ENCODE measurements around the gene MRPS34.

MRPS34 gene

DNA sequence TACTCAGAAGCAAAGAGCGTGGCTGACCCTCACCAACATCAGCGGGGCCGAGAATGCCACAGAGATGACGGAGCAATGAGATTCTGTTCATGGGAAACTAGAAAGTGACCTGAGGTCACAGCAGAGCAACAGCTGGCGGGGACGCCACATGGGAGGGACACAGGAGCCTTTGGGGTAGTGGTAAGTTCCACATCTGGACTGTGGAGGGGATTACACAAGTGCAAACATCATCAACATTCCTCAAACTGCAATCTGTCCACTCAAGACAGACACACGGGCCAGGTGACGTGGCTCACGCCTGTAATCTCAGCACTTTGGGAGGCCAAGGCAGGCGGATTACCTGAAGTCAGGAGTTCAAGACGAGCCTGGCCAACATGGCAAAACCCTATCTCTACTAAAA is 42.5 kb upstream of the MRPS34 start:
- no peak for DNase-seq
- TF ChIP-seq, protein P1, sequence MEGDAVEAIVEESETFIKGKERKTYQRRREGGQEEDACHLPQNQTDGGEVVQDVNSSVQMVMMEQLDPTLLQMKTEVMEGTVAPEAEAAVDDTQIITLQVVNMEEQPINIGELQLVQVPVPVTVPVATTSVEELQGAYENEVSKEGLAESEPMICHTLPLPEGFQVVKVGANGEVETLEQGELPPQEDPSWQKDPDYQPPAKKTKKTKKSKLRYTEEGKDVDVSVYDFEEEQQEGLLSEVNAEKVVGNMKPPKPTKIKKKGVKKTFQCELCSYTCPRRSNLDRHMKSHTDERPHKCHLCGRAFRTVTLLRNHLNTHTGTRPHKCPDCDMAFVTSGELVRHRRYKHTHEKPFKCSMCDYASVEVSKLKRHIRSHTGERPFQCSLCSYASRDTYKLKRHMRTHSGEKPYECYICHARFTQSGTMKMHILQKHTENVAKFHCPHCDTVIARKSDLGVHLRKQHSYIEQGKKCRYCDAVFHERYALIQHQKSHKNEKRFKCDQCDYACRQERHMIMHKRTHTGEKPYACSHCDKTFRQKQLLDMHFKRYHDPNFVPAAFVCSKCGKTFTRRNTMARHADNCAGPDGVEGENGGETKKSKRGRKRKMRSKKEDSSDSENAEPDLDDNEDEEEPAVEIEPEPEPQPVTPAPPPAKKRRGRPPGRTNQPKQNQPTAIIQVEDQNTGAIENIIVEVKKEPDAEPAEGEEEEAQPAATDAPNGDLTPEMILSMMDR (IDR thresholded peaks at IDR 0.05), result no peak
- peaks cover 44 to 79% (median 68%) of the 10 kb centered on the region in 3 donors for H3K36me3 ChIP-seq
- no peak overlapping the region for H3K27ac ChIP-seq
- no peaks in the 10 kb centered on the region for H3K4me1 ChIP-seq
- no peaks in the 10 kb centered on the region for H3K27me3 ChIP-seq
- H3K9me3 ChIP-seq, result no peaks in the 10 kb centered on the region
- intact Hi-C loops (cut with DNase I; ENCODE audit: low total_unique reads), result no loop called here
- H3K4me3 ChIP-seq, result no peak overlapping the region

DNA sequence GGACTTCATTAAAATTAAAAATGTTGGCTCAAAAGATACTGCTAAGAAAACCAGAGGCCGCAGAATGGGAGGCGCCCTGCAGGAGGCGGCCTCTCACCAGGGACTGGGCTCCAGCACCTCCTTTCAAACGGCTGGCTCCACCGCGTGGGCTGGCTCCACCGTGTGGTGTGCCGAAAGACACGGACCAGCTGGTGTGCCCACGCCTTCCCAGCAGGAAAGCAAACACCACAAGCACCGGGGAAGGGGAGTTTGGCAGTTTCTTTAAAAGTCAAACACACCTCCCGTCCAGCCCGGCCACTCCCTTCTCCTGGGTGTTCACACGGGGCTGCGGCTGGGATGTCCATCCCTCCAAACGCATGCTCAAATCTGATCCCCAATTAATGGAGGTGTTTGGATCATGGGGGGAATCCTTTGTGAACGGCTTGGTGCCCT is 39.8 kb upstream of the MRPS34 start:
- no peak for DNase-seq
- intact Hi-C loops (cut with DNase I; ENCODE audit: low total_unique reads), result no loop called here
- peaks cover 47 to 77% (median 69%) of the 10 kb centered on the region in 3 donors for H3K36me3 ChIP-seq

DNA sequence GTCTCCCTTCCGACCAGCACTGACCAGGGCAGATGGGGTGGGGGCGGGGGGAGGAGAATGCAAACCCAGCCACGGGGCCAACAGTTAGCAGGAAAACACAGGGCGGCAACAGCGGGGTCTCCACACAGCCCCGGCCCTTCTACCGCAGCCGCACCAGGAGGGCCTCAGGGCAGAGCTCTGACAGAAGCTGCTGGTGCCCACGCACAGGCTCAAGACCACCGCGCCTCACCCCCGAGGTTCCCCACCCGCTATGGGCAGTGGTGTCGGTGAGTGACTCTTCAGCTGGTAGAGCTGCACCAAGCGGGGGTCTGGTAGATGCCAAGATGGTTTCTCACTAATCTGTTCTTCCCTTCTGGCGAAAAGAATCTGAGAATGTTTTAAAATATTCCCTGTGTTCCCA is 37.6 kb upstream of the MRPS34 start:
- no peak for DNase-seq
- Histone ChIP-seq H3K4me3 (no peak overlapping the region), H3K4me1 (no peaks in the 10 kb centered on the region), H3K9me3 (no peaks in the 10 kb centered on the region), H3K27me3 (no peaks in the 10 kb centered on the region), H3K27ac (no peak overlapping the region), H3K36me3 (peaks cover 35 to 76% (median 67%) of the 10 kb centered on the region in 3 donors)
- TF ChIP-seq, protein P1 (IDR thresholded peaks at IDR 0.05), result no peak
- intact Hi-C loops (cut with DNase I; ENCODE audit: low total_unique reads), result no loop called here

More for the DNA sequence above, 39.8 kb upstream of the MRPS34 start:
- TF ChIP-seq, protein P1 (IDR thresholded peaks at IDR 0.05), result no peak
- H3K4me1 ChIP-seq, result no peaks in the 10 kb centered on the region
- H3K27me3 ChIP-seq, result no peaks in the 10 kb centered on the region
- H3K4me3 ChIP-seq, result no peak overlapping the region
- no peaks in the 10 kb centered on the region for H3K9me3 ChIP-seq
- no peak overlapping the region for H3K27ac ChIP-seq

DNA sequence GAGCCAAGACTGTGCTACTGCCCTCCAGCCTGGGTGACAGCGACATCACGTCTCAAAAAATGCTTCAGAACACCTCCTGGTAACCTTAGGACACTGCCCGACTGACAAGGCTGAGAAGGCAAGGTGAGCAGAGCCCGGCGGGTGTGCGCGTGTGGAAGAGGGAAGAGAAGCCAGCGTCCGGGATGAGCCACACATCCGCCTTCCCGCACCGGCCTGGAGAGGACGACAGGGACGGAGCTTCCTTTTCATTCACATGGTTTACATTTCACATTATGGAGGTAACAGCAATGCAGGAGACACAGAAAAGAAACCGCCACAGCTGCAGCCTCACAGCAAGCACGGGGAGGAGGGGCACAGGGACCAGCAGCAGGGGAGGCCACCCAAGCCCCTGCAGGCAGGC is 37.2 kb upstream of the MRPS34 start:
- no peak overlapping the region for H3K4me3 ChIP-seq
- H3K9me3 ChIP-seq, result no peaks in the 10 kb centered on the region
- TF ChIP-seq, protein P1 (IDR thresholded peaks at IDR 0.05), result no peak
- H3K27me3 ChIP-seq, result no peaks in the 10 kb centered on the region
- intact Hi-C loops (cut with DNase I; ENCODE audit: low total_unique reads), result no loop called here
- no peak overlapping the region for H3K27ac ChIP-seq
- DNase-seq, result no peak
- H3K36me3 ChIP-seq, result peaks cover 35 to 76% (median 62%) of the 10 kb centered on the region in 3 donors
- no peaks in the 10 kb centered on the region for H3K4me1 ChIP-seq

DNA sequence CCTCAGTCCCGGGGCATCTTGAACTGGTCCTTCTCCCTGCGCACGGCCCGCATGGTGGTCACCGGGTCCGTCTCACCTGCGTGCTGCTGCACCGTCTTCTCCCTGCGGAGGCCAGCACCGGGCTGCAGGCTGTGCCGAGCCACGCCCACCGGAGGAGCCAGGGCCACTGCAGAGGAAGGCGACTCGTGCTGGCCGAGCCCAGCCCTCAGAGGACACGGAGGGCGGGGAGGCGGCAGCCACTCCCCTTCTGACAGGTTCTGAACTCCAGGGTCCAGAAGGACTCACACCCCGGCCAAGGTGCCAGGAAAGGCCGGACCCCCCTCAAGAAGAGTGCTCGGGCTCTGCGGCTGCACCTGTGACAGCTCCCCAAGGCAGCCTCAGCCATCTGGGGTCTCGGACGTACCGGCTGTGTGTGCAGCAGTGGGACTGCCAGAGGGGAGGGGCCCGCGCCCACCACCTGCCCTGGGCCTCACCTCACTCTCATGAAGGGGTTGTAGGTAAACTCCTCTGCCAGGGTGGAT is 36.4 kb upstream of the MRPS34 start:
- intact Hi-C loops (cut with DNase I; ENCODE audit: low total_unique reads), result no loop called here
- Histone ChIP-seq H3K36me3 (peaks cover 35 to 72% (median 60%) of the 10 kb centered on the region in 3 donors), H3K27ac (no peak overlapping the region), H3K4me1 (no peaks in the 10 kb centered on the region), H3K27me3 (no peaks in the 10 kb centered on the region), H3K9me3 (no peaks in the 10 kb centered on the region), H3K4me3 (no peak overlapping the region)
- no peak for DNase-seq
- TF ChIP-seq, protein P1 (IDR thresholded peaks at IDR 0.05), result no peak

DNA sequence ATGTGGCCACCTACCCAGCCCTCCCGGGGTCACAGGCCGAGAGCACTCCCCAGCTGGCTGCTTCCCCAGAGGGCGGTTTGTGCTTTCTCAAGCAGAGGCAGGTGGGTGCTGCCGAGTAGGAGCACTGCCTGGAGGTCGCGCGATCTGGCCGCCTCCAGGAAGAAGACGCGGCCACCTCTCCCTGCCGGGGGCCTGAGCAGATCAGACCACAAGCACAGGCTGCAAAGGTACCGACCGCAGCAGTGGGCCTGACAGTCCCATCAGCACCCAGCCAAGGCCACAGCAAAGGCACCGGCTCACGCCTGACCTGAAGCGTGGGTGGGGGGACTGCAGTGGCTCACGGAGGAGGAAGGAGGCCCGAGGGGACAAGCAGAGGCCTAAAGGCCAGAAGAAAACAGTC is 35.8 kb upstream of the MRPS34 start:
- Histone ChIP-seq H3K27me3 (no peaks in the 10 kb centered on the region), H3K36me3 (peaks cover 35 to 66% (median 54%) of the 10 kb centered on the region in 3 donors)
- intact Hi-C loops (cut with DNase I; ENCODE audit: low total_unique reads), result no loop called here

More for the DNA sequence above, 35.8 kb upstream of the MRPS34 start:
- no peaks in the 10 kb centered on the region for H3K4me1 ChIP-seq
- no peak for DNase-seq
- H3K27ac ChIP-seq, result no peak overlapping the region
- TF ChIP-seq, protein P1 (IDR thresholded peaks at IDR 0.05), result no peak
- no peaks in the 10 kb centered on the region for H3K9me3 ChIP-seq
- no peak overlapping the region for H3K4me3 ChIP-seq
